Endodermal cell (in vitro differentiated cells): ENCODE results near the gene DCAF5. TPM values are rescaled to one million over a fixed set of nuclear protein-coding genes. Genes with fewer than 3 reads are reported as not detected.

Source experiments
- DNase-seq: peaks from one replicate; pipeline ENCODE4 v3.0.0-alpha.2; 2017
- H3K27ac ChIP-seq: 2 replicates; pipeline ENCODE4 v1.5.1; 2013; ENCODE audit warnings: mild to moderate bottlenecking, low read depth, low read length, moderate library complexity
- H3K27me3 ChIP-seq: 2 replicates; pipeline ENCODE4 v1.6.1; 2013; ENCODE audit warnings: mild to moderate bottlenecking, low read length, moderate library complexity; ENCODE audit not compliant: insufficient read depth, control insufficient read depth, poor library complexity, severe bottlenecking
- H3K36me3 ChIP-seq: 2 replicates; pipeline ENCODE4 v1.7.0; 2013; ENCODE audit warnings: mild to moderate bottlenecking, low read length, moderate library complexity; ENCODE audit not compliant: control insufficient read depth, insufficient read depth
- H3K4me1 ChIP-seq: one replicate; pipeline ENCODE4 v1.7.0; 2013; ENCODE audit warnings: low read length; ENCODE audit not compliant: control insufficient read depth, insufficient read depth
- H3K4me3 ChIP-seq: 2 replicates; pipeline ENCODE4 v1.5.1; 2013; ENCODE audit warnings: mild to moderate bottlenecking, low read length, moderate library complexity
- H3K9ac ChIP-seq: 2 replicates; pipeline ENCODE4 v1.6.1; 2013; ENCODE audit warnings: mild to moderate bottlenecking, low read length, moderate library complexity; ENCODE audit not compliant: poor library complexity, severe bottlenecking; ENCODE audit errors: extremely low read depth
- H3K9me3 ChIP-seq: 2 replicates; pipeline ENCODE4 v1.6.1; 2013; ENCODE audit warnings: mild to moderate bottlenecking, low read length, moderate library complexity; ENCODE audit not compliant: control insufficient read depth
- H3K27ac Mint-ChIP-seq: 2 replicates; pipeline ENCODE4 v1.8.0; 2020; ENCODE audit warnings: mixed read lengths
- H3K27me3 Mint-ChIP-seq: 2 replicates; pipeline ENCODE4 v1.8.0; 2021; ENCODE audit warnings: mild to moderate bottlenecking, mixed read lengths; ENCODE audit not compliant: insufficient read depth
- H3K36me3 Mint-ChIP-seq: 2 replicates; pipeline ENCODE4 v1.8.0; 2020; ENCODE audit warnings: low read depth, mixed read lengths
- H3K4me1 Mint-ChIP-seq: 2 replicates; pipeline ENCODE4 v1.8.0; 2020; ENCODE audit warnings: mixed read lengths
- H3K4me3 Mint-ChIP-seq: 2 replicates; pipeline ENCODE4 v1.8.0; 2020; ENCODE audit warnings: mild to moderate bottlenecking, moderate library complexity, mixed read lengths
- H3K9me3 Mint-ChIP-seq: 2 replicates; pipeline ENCODE4 v1.8.0; 2020; ENCODE audit warnings: mild to moderate bottlenecking, mixed read lengths
- WGBS, 2 experiments: methylation state at CpG; one replicate each; pipeline versions ENCODE4 v1.1.5 to v1.1.7; 2013; ENCODE audit warnings: missing lambda C conversion rate in 2 of 2, mixed read lengths in 1 of 2; ENCODE audit not compliant: insufficient coverage in 1 of 2, insufficient read length in 1 of 2; 5-methylcytosine and 5-hydroxymethylcytosine counted together
- total RNA-seq, 2 donors: library from RNA; stranded (reverse); fragmentation: NEBNext Ultra II Directional in 1 of 2; extraction: Animal tissue kit (Norgen Biotek cat#: 25700) in 1 of 2; gene quantifications; 2 replicates in 1 of 2; 3 replicates in 1 of 2; pipeline ENCODE4 v1.2.1, GENCODE V29; 2021
- TF ChIP-seq, protein P1 (sequence below): fragments of 200-600 bp; sonication (generic); conservative IDR thresholded peaks from 2 replicates; pipeline ENCODE4 v1.5.0; 2021; ENCODE audit warnings: antibody characterized with exemption, mild to moderate bottlenecking

DCAF5 gene
- total RNA-seq, 2 donors from 2014 or later: 61.1 to 69.6 TPM

DNA sequence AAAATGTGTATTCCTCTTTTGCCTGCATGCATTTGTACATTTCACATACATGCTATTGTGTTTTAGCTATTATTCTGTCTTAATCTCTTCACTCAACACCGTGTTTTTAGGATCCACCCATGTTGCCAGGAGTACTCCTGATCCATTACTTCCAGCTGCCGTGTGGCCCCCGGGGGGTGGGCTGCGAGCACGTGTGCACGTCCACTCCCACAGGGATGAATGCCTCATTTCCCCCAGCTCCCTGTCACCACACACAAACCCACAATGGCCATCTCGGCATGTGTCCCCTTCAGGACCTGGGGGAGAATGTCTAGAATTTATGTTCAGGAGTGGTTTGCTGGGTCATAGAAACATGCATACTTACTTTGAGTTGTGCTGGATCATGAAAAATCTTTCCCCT, 111.1 kb downstream of the DCAF5 start:
- DNase-seq: no peak
- H3K4me3 ChIP-seq: no peak overlapping the region
- 60 to 88% methylated on average over 1 to 6 of the region's 7 CpGs for WGBS, 2 experiments
- H3K4me1 ChIP-seq: peaks cover 38% of the 10 kb centered on the region
- no peak overlapping the region for H3K4me3 Mint-ChIP-seq
- H3K36me3 Mint-ChIP-seq: no peaks in the 10 kb centered on the region
- TF ChIP-seq, protein P1, sequence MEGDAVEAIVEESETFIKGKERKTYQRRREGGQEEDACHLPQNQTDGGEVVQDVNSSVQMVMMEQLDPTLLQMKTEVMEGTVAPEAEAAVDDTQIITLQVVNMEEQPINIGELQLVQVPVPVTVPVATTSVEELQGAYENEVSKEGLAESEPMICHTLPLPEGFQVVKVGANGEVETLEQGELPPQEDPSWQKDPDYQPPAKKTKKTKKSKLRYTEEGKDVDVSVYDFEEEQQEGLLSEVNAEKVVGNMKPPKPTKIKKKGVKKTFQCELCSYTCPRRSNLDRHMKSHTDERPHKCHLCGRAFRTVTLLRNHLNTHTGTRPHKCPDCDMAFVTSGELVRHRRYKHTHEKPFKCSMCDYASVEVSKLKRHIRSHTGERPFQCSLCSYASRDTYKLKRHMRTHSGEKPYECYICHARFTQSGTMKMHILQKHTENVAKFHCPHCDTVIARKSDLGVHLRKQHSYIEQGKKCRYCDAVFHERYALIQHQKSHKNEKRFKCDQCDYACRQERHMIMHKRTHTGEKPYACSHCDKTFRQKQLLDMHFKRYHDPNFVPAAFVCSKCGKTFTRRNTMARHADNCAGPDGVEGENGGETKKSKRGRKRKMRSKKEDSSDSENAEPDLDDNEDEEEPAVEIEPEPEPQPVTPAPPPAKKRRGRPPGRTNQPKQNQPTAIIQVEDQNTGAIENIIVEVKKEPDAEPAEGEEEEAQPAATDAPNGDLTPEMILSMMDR: no peak
- no peaks in the 10 kb centered on the region for H3K9me3 ChIP-seq
- H3K4me1 Mint-ChIP-seq: peaks cover 79% of the 10 kb centered on the region
- H3K9me3 Mint-ChIP-seq: no peaks in the 10 kb centered on the region
- H3K9ac ChIP-seq: no peak overlapping the region
- H3K27me3 Mint-ChIP-seq: no peaks in the 10 kb centered on the region
- no peaks in the 10 kb centered on the region for H3K27me3 ChIP-seq
- no peaks in the 10 kb centered on the region for H3K36me3 ChIP-seq
- no peak overlapping the region for H3K27ac ChIP-seq
- H3K27ac Mint-ChIP-seq: no peak overlapping the region

DNA sequence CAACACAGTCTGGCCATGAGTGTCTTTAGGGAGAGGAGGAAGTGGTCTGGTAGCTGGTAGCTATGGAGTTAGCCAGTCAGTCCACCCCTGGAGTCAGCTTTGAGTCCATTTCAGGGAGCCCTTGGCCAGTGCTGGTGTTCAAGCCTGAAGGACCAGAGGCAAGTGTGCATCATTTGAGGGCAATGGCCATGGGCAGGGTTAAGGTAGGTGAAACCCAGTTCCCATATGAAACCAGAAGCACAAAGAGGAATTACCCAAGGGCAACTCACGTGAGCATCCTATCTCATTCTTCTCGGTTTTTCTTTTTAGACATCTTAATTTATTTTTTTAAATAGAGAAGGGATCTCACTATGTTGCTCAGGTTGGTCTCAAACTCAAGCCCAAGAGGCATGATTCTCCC, 112.6 kb downstream of the DCAF5 start:
- no peaks in the 10 kb centered on the region for H3K9me3 Mint-ChIP-seq
- TF ChIP-seq, protein P1: no peak
- 87% methylated on average over 2 of the region's 2 CpGs; no CpG with 5 or more reads in 1 of the 2 experiments for WGBS, 2 experiments
- Histone ChIP-seq H3K27ac (no peak overlapping the region), H3K4me3 (no peak overlapping the region), H3K36me3 (no peaks in the 10 kb centered on the region), H3K4me1 (peaks cover 33% of the 10 kb centered on the region), H3K27me3 (no peaks in the 10 kb centered on the region), H3K9me3 (no peaks in the 10 kb centered on the region), H3K9ac (no peak overlapping the region)
- H3K27me3 Mint-ChIP-seq: no peaks in the 10 kb centered on the region
- H3K36me3 Mint-ChIP-seq: no peaks in the 10 kb centered on the region
- no peak overlapping the region for H3K4me3 Mint-ChIP-seq
- no peak for DNase-seq
- no peak overlapping the region for H3K27ac Mint-ChIP-seq
- H3K4me1 Mint-ChIP-seq: peaks cover 70% of the 10 kb centered on the region

DNA sequence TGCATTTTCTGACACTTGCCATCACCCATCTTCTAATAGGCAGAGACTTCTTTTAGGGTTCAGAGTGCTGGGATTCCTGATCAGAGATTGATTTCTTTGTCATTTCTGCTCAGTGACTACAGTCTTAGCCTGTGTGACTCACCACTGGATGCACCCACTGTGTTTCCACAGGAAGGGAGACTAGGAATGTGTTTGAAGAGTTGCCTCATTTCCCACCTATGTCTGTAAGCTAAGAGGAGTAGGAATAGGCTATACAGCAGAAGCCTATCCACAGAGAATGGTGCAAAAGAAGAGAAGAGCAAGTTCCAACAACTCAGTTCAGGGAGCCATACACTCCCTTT, 113.7 kb downstream of the DCAF5 start:
- no peaks in the 10 kb centered on the region for H3K36me3 Mint-ChIP-seq
- Histone ChIP-seq H3K36me3 (no peaks in the 10 kb centered on the region), H3K27me3 (no peaks in the 10 kb centered on the region), H3K4me3 (no peak overlapping the region), H3K9me3 (no peaks in the 10 kb centered on the region), H3K9ac (no peak overlapping the region), H3K27ac (no peak overlapping the region), H3K4me1 (peaks cover 22% of the 10 kb centered on the region)
- H3K27me3 Mint-ChIP-seq: no peaks in the 10 kb centered on the region
- no peaks in the 10 kb centered on the region for H3K9me3 Mint-ChIP-seq
- no peak for DNase-seq
- H3K4me3 Mint-ChIP-seq: no peak overlapping the region
- TF ChIP-seq, protein P1: no peak
- peak overlapping the region; percentile 85 for H3K27ac Mint-ChIP-seq
- H3K4me1 Mint-ChIP-seq: peaks cover 65% of the 10 kb centered on the region
